ENCODE data around the gene FRMD1.

DNA sequence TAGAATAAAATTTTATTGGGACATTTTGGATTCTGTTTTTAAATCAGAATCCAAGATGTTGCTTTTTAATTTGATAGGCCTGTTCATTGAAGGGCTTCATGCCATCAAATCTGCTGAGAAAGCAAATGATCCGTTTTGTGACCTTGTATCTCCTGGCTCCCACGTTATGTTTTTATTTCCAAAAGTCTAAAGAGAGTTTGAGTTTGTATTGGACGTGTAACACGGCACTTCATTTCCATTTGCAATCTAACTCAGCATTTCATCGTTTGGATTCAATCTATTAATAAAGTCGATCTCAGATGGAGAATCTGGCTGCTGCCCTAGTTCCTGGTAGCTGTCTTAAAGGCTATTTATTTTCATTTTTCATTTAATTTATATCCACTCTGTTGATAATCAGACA is 64.6 kb downstream of the FRMD1 start:
- TF ChIP-seq, protein P1, sequence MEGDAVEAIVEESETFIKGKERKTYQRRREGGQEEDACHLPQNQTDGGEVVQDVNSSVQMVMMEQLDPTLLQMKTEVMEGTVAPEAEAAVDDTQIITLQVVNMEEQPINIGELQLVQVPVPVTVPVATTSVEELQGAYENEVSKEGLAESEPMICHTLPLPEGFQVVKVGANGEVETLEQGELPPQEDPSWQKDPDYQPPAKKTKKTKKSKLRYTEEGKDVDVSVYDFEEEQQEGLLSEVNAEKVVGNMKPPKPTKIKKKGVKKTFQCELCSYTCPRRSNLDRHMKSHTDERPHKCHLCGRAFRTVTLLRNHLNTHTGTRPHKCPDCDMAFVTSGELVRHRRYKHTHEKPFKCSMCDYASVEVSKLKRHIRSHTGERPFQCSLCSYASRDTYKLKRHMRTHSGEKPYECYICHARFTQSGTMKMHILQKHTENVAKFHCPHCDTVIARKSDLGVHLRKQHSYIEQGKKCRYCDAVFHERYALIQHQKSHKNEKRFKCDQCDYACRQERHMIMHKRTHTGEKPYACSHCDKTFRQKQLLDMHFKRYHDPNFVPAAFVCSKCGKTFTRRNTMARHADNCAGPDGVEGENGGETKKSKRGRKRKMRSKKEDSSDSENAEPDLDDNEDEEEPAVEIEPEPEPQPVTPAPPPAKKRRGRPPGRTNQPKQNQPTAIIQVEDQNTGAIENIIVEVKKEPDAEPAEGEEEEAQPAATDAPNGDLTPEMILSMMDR (IDR thresholded peaks at IDR 0.05; ENCODE audit: control extremely low read depth in 1 of 3, insufficient read depth in 1 of 3, low read depth in 1 of 3, low read length in 3 of 3), result no peak
- TF ChIP-seq RAD21 (IDR thresholded peaks at IDR 0.05 in 1 of 2, conservative IDR thresholded peaks at IDR 0.05 in 1 of 2; ENCODE audit: low read depth in 2 of 2, low read length in 2 of 2) (no peak), JUN (IDR thresholded peaks at IDR 0.05; ENCODE audit: low read depth, low read length) (no peak), YY1 (IDR thresholded peaks at IDR 0.05; ENCODE audit: low read depth, low read length) (no peak), SUZ12 (IDR thresholded peaks at IDR 0.05; ENCODE audit: low read length) (no peak)
